ENCODE measurements around the gene AKAP9. TPM values are rescaled to one million over a fixed set of nuclear protein-coding genes. Genes with fewer than 3 reads are reported as not detected.
"Not testable (repeated sequence)": the region's sequence is repeated elsewhere in the genome, so short reads cannot be mapped to it uniquely, and the experiment has no call there.

The AKAP9 gene
- polyA plus RNA-seq, 3 donors, result 80.5 to 92.1 (median 83.3) TPM

- DNase-seq (ENCODE audit: low read depth in 3 of 3, low spot score in 2 of 3), result no peak
These were observed 59.2 kb downstream of the AKAP9 start for GRCh38 chr7:91999631-92000565.

GRCh38 chr7:92002720-92003119 lies 62.1 kb downstream of the AKAP9 start:
- DNase-seq (ENCODE audit: low read depth in 3 of 3, low spot score in 2 of 3), result no peak

GRCh38 chr7:92006046-92006445 lies 65.4 kb downstream of the AKAP9 start:
- DNase-seq (ENCODE audit: low read depth in 3 of 3, low spot score in 2 of 3), result no peak

GRCh38 chr7:92010215-92010614 lies 69.6 kb downstream of the AKAP9 start:
- no peak for DNase-seq (ENCODE audit: low read depth in 3 of 3, low spot score in 2 of 3)

- no peak for DNase-seq (ENCODE audit: low read depth in 3 of 3, low spot score in 2 of 3)
These were observed 72.9 kb downstream of the AKAP9 start for GRCh38 chr7:92013611-92014010.

- no peak for DNase-seq (ENCODE audit: low read depth in 3 of 3, low spot score in 2 of 3)
These were observed 80.0 kb downstream of the AKAP9 start for GRCh38 chr7:92020636-92021035.

GRCh38 chr7:92025260-92025659 lies 84.6 kb downstream of the AKAP9 start:
- no peak for DNase-seq (ENCODE audit: low read depth in 3 of 3, low spot score in 2 of 3)

GRCh38 chr7:92026635-92027034 lies 86.0 kb downstream of the AKAP9 start:
- DNase-seq (ENCODE audit: low read depth in 3 of 3, low spot score in 2 of 3), result not testable (repeated sequence)

GRCh38 chr7:92027128-92027527 lies 86.5 kb downstream of the AKAP9 start:
- DNase-seq (ENCODE audit: low read depth in 3 of 3, low spot score in 2 of 3), result not testable (repeated sequence)

GRCh38 chr7:92028226-92028625 lies 87.6 kb downstream of the AKAP9 start:
- DNase-seq (ENCODE audit: low read depth in 3 of 3, low spot score in 2 of 3), result no peak

- DNase-seq (ENCODE audit: low read depth in 3 of 3, low spot score in 2 of 3), result no peak
These were observed 88.0 kb downstream of the AKAP9 start for GRCh38 chr7:92028686-92029085.

- no peak for DNase-seq (ENCODE audit: low read depth in 3 of 3, low spot score in 2 of 3)
These were observed 93.5 kb downstream of the AKAP9 start for GRCh38 chr7:92034116-92034515.

- no peak for DNase-seq (ENCODE audit: low read depth in 3 of 3, low spot score in 2 of 3)
These were observed 94.9 kb downstream of the AKAP9 start for GRCh38 chr7:92035576-92035975.

- no peak for DNase-seq (ENCODE audit: low read depth in 3 of 3, low spot score in 2 of 3)
These were observed 99.2 kb downstream of the AKAP9 start for GRCh38 chr7:92039900-92040299.

GRCh38 chr7:92042056-92042737 lies 101.5 kb downstream of the AKAP9 start:
- DNase-seq (ENCODE audit: low read depth in 3 of 3, low spot score in 2 of 3), result no peak

- DNase-seq (ENCODE audit: low read depth in 3 of 3, low spot score in 2 of 3), result no peak
These were observed 102.4 kb downstream of the AKAP9 start for GRCh38 chr7:92043098-92043497.

- no peak for DNase-seq (ENCODE audit: low read depth in 3 of 3, low spot score in 2 of 3)
These were observed 103.0 kb downstream of the AKAP9 start for GRCh38 chr7:92043637-92044036.

- DNase-seq (ENCODE audit: low read depth in 3 of 3, low spot score in 2 of 3), result no peak
These were observed 103.5 kb downstream of the AKAP9 start for GRCh38 chr7:92044148-92044547.

GRCh38 chr7:92044940-92045339 lies 104.3 kb downstream of the AKAP9 start:
- no peak for DNase-seq (ENCODE audit: low read depth in 3 of 3, low spot score in 2 of 3)

- DNase-seq (ENCODE audit: low read depth in 3 of 3, low spot score in 2 of 3), result no peak
These were observed 111.0 kb downstream of the AKAP9 start for GRCh38 chr7:92051655-92052054.

GRCh38 chr7:92052159-92052558 lies 111.5 kb downstream of the AKAP9 start:
- DNase-seq (ENCODE audit: low read depth in 3 of 3, low spot score in 2 of 3), result no peak

GRCh38 chr7:92052684-92053083 lies 112.0 kb downstream of the AKAP9 start:
- no peak for DNase-seq (ENCODE audit: low read depth in 3 of 3, low spot score in 2 of 3)
